ENCODE data around the gene FKBP1B. TPM values are rescaled to one million over a fixed set of nuclear protein-coding genes. Genes with fewer than 3 reads are reported as not detected.

The FKBP1B gene
- total RNA-seq, 4 donors from 2014 or later = 6.0 to 27.3 (median 8.4) TPM

DNA sequence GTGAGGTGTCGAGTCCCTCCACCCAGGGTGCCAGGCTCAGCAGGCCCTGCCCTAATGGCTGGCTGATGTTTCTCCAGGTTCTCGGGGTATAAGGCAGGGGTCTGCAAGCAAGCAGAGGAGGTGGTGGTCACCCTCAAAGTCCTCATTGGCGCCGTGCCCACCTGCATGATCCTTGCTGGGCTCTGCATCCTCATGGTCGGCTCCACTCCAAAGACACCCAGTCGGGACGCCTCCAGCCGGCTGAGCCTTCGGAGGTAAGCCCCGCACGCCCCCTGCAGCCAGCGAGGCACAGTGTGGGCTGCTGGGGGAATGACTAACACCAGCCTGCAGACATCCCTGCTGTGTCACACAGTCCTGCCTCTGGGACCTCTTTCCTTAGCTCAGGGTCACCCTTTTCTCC, 25.5 kb upstream of the FKBP1B start:
- in situ Hi-C loops (cut with MboI; ENCODE audit: low pct_ligation_motif_present in 1 of 4, low pct_unique_long_range_greater_than_20kb in 1 of 4, low sequenced_read_pairs in 3 of 4) = no loop called here
- TF ChIP-seq POLR2AphosphoS5 (IDR thresholded peaks at IDR 0.05) (no peak), EP300 (IDR thresholded peaks at IDR 0.05; ENCODE audit: low read depth) (no peak), POLR2A (IDR thresholded peaks at IDR 0.05) (no peak)
- TF ChIP-seq, protein P1, sequence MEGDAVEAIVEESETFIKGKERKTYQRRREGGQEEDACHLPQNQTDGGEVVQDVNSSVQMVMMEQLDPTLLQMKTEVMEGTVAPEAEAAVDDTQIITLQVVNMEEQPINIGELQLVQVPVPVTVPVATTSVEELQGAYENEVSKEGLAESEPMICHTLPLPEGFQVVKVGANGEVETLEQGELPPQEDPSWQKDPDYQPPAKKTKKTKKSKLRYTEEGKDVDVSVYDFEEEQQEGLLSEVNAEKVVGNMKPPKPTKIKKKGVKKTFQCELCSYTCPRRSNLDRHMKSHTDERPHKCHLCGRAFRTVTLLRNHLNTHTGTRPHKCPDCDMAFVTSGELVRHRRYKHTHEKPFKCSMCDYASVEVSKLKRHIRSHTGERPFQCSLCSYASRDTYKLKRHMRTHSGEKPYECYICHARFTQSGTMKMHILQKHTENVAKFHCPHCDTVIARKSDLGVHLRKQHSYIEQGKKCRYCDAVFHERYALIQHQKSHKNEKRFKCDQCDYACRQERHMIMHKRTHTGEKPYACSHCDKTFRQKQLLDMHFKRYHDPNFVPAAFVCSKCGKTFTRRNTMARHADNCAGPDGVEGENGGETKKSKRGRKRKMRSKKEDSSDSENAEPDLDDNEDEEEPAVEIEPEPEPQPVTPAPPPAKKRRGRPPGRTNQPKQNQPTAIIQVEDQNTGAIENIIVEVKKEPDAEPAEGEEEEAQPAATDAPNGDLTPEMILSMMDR (IDR thresholded peaks at IDR 0.05) = no peak
- Histone ChIP-seq H3K27ac (no peak overlapping the region), H3K36me3 (no peaks in the 10 kb centered on the region), H3K4me3 (no peak overlapping the region), H3K4me1 (no peaks in the 10 kb centered on the region), H3K9me3 (no peaks in the 10 kb centered on the region), H3K27me3 (no peaks in the 10 kb centered on the region)
- DNase-seq = no peak
- intact Hi-C loops (cut with DNase I; ENCODE audit: low total_unique reads) = no loop called here
- 75% methylated on average over 12 of the region's 12 CpGs; no CpG with 5 or more reads in 1 of the 2 donors for WGBS, 2 donors (ENCODE audit: low coverage in 1 of 2)

DNA sequence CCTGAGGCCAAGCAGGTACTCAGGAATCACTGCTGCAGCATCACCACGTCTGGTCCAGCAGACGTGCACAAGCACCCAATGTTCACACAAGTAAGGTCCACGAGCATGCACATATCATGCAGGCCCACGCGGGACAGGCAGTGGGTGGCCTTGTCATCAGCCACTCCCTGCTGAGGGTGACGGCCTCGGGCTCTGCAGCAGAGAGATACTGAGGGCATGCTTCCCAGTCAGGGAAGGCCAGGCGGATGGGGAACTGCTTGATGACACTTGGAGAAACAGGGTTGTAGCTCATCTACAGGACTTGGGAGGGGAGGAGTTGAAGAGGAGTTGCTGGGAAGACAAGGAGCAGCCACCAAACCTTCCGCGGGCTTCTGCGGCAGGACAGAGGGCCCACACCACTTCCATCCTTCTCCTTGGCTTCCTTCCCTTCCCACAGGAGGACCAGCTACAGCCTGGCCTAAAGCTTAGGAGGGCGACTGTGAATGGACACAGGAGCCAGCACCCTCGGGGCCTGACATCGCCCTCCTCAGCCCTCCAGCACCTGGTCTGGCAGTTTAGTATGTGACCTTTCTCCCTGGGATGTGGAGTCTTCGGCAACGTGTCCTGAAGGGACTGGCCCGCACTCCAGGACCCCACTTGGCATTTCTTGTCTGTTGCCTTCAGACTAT, 24.4 kb upstream of the FKBP1B start:
- Histone ChIP-seq H3K36me3 (peaks cover 0 to 5% (median 2%) of the 10 kb centered on the region in 4 donors), H3K9me3 (no peaks in the 10 kb centered on the region), H3K4me3 (no peak overlapping the region), H3K27me3 (no peaks in the 10 kb centered on the region), H3K27ac (no peak overlapping the region), H3K4me1 (no peaks in the 10 kb centered on the region)
- TF ChIP-seq POLR2AphosphoS5 (IDR thresholded peaks at IDR 0.05) (no peak), POLR2A (IDR thresholded peaks at IDR 0.05) (no peak), EP300 (IDR thresholded peaks at IDR 0.05; ENCODE audit: low read depth) (no peak)
- TF ChIP-seq, protein P1 (IDR thresholded peaks at IDR 0.05) = no peak
- WGBS, 2 donors (ENCODE audit: low coverage in 1 of 2) = 93 to 100% methylated on average over 3 to 17 of the region's 17 CpGs
- no peak for DNase-seq
- intact Hi-C loops (cut with DNase I; ENCODE audit: low total_unique reads) = no loop called here
- in situ Hi-C loops (cut with MboI; ENCODE audit: low pct_ligation_motif_present in 1 of 4, low pct_unique_long_range_greater_than_20kb in 1 of 4, low sequenced_read_pairs in 3 of 4) = no loop called here

DNA sequence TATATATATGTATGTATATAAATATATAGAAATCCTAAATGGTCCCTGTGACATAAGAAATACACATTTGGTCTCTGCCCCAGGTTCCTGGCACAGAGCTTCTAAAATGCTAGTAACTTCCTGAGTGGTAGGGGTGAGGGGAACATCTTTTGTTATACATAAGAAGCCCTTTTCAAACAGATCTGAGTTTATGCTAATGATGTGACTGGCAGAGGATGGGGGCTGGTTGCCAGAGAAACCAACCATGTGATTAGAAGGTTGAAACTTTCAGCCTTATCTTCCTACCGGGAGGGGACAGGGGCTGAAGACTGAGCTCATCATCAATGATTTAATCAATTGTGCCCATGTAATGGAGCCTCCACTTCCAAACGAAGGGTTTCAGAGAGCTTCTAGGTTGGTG, 23.3 kb upstream of the FKBP1B start:
- Histone ChIP-seq H3K4me1 (no peaks in the 10 kb centered on the region), H3K4me3 (no peak overlapping the region), H3K9me3 (no peaks in the 10 kb centered on the region), H3K36me3 (peaks cover 0 to 15% (median 6%) of the 10 kb centered on the region in 4 donors), H3K27ac (no peak overlapping the region), H3K27me3 (no peaks in the 10 kb centered on the region)
- no peak for DNase-seq
- TF ChIP-seq POLR2AphosphoS5 (IDR thresholded peaks at IDR 0.05) (no peak), POLR2A (IDR thresholded peaks at IDR 0.05) (no peak), EP300 (IDR thresholded peaks at IDR 0.05; ENCODE audit: low read depth) (no peak)
- TF ChIP-seq, protein P1 (IDR thresholded peaks at IDR 0.05) = no peak
- in situ Hi-C loops (cut with MboI; ENCODE audit: low pct_ligation_motif_present in 1 of 4, low pct_unique_long_range_greater_than_20kb in 1 of 4, low sequenced_read_pairs in 3 of 4) = no loop called here
- intact Hi-C loops (cut with DNase I; ENCODE audit: low total_unique reads) = no loop called here
- 72% methylated on average over 2 of the region's 2 CpGs; no CpG with 5 or more reads in 1 of the 2 donors for WGBS, 2 donors (ENCODE audit: low coverage in 1 of 2)

DNA sequence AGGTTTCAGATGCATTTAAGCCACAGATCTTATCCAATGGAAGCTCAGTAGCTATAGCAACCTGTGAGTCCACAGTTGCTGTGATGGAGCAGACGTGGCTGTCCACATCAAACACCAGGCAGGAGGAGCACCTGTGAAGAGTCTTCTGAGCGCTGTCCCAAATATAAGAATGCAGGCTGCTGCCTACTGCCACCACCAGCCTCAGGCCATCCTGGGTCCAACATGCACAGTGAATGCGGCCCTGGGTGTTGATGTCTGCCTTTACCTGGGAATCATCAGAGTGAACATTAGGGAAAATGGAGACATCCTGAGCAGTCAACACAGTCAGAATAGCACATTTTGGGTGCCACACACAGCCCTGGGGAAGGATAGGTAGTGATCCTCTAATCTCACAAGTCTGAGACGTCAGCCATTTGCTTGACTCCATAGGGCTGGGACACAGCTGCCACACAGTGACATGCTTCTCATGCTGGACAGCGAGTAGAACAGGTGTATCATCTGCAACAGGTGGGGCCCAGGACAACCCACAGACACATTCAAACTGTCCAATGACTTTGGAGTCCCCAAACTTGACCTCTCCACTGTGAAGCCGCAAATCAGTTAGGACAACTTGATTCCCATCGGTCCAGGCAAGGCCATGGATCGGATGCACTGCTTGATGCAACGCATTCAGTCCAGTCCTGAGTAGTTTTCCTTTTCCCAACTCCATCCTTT, 10.6 kb upstream of the FKBP1B start:
- DNase-seq = no peak
- in situ Hi-C loops (cut with MboI; ENCODE audit: low pct_ligation_motif_present in 1 of 4, low pct_unique_long_range_greater_than_20kb in 1 of 4, low sequenced_read_pairs in 3 of 4) = no loop called here
- no peaks in the 10 kb centered on the region for H3K9me3 ChIP-seq
- no peaks in the 10 kb centered on the region for H3K4me1 ChIP-seq
- peaks cover 0 to 7% (median 0%) of the 10 kb centered on the region in 4 donors for H3K36me3 ChIP-seq
- no peak for TF ChIP-seq POLR2AphosphoS5 (IDR thresholded peaks at IDR 0.05)
- TF ChIP-seq POLR2A (IDR thresholded peaks at IDR 0.05) = no peak
- no peak for TF ChIP-seq EP300 (IDR thresholded peaks at IDR 0.05; ENCODE audit: low read depth)
- TF ChIP-seq, protein P1 (IDR thresholded peaks at IDR 0.05) = no peak
- intact Hi-C loops (cut with DNase I; ENCODE audit: low total_unique reads) = no loop called here
- no peak overlapping the region for H3K4me3 ChIP-seq
- 96% methylated on average over 9 of the region's 9 CpGs; no CpG with 5 or more reads in 1 of the 2 donors for WGBS, 2 donors (ENCODE audit: low coverage in 1 of 2)
- H3K27me3 ChIP-seq = no peaks in the 10 kb centered on the region
- no peak overlapping the region for H3K27ac ChIP-seq
